HG02759 (cell line): Measurements from ENCODE around the gene RRBP1.

ENCODE experiments used
- ATAC-seq: cut with Tn5 transposase; IDR thresholded peaks from one replicate; pipeline ENCODE4 v1.9.1; 2021; ENCODE audit warnings: mild to moderate bottlenecking, moderate library complexity; ENCODE audit not compliant: unreplicated experiment

RRBP1 gene

DNA sequence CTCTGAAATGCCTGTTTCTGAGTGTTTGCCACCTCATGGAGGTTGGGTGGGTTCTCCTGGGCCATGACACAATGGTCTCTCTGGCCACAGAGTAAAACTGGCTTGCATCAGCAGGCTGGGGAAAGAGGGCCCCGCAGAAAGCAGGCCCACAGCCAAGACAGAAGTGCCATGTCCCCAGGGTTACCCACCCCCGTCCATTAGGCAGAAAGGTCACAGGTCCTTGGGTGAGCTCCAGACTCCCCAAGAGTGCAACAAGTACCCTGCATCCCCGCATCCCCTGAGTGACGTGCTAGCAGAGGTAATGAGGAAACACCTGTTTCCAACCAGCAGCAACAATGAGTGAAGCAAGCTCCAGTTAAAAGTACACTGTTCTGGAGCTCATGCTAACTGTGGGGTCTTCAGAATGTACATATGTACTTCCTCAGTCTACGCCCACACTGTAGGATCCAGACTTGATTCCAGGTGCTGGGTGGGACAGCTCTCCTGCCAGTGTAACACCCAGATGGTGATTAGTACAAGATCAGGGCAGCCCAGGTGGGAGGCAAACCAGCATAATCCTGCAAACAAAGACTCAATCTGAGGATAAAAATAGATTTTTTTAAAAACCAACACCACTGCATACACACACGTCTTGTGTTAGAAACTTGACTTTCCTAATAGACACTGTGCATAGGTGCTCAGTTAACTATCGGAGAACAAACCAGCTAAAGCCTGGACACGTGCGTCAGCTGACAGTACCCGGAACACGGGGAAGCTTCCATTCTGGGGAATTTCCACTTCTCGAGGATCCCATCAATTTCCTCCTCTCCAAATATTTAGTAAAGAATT lies 31.5 kb downstream of the RRBP1 start:
- no peak for ATAC-seq

DNA sequence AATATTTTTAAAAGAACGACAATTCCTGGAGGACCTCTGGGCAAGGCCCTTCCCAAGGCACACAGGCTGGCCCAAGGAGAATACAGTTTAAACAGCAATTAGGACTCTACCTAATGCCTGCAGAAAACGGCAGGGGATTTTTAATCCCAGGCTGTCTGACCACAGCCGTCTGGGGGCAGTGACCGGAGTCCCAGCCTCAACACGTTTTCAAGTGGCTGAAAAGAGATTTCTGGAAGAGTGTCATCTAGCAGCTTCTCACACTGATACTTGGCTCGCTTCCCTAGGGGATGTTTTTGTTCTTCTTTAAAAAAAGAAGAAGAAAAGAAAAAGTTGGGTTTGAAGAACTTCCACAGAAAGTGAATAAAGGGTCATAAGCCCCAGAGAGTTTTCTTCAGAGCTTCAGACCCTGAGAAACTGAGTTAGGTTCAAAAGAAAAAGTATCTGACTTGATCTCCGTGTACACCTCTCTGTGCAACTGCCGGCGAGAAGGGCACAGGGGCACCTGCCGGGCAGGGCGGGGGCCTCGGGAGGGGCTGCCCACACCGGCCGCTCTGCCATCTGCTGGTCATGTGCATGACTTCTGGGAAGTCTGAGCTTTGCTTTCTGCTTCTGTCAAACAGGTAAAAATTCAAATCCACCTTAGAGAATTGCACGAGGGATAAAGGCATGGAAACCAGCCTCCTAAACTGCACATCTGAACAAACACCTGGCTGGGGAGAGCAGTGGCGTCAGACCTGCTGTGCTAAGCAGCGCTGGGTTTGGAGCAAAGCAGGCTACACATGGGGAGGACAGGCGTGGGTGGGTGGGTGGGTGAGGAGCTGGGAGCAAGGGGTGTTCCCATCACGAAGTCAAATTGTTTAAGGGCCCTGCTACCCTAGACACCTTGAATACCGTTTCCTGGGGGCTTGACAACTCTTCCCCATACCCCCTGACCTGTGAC lies 33.0 kb downstream of the RRBP1 start:
- ATAC-seq = no peak

DNA sequence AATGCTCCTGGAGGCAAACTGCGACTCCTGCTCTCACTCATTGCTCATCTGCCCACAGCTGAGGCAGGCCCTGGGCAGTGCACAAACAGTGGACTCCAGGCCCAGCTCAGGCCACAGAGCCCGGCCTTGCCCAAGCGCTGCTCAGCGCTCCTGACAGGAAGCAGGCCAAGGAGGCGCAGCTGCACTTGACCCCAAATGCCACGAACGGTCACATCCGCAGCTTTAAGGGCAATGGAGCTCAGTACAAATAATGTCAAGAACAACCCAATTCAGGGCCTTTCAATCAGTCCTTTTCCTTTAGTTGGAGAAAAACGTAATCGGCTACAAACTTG lies 33.8 kb downstream of the RRBP1 start:
- no peak for ATAC-seq

DNA sequence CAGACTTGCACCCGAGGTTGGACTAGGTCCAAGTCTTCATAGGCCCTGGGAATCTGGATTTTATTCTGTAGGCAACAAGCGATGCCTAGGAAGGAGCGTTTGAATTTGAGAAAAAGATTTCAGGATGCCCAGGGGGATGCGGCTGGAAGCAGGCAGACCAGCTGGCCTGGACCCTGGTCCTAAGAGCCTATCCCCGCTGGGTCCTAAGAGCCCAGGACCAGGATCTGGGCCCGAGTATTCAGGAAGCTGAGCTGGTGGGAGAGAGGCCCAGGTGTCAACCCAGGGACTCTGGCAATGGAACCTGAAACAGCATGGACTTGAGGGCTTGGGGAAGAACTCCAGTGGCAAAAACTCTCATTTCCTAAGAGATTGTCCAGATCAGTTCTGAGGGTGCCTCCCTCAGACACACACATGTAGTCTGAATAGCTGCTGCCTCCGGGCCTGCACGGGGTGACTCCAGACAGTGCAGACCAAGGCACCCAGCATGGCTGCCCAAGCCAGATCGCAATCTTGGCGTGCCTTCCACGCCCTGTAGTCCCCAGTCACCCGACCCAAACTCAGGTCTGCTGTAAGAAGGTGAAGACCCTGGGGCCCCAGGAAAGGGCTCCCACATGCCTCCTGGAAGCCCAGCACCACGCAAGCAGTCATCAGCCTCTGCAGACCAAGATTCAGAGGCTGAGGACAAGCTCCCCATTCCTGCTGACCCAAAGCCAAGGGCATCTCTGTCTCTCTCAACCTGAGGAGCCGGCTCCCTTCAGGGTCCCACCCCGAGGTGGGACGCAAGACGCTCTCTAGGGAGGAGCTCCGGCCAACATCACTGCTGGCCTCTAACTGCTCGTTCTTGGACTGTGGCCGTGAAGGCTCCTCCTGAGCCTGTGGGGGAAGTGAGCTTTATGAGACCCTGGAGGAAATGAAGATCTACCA lies 34.4 kb downstream of the RRBP1 start:
- ATAC-seq = no peak

DNA sequence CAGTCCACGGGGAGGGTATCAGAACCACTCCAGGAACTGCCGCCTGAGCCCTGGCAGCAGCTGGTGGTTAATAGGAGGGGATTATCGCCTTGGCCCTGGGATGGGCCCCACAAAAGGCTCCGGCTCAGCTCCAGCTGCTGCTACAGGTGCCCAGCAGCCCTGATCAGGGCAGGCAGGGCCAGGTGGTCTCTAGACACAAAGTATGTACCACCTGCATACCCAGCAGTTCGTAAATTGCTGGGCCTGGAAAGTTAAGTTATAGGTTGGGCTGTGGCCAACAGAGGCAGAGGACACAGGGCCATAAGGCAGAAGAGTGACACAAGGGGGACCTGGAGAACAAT lies 35.1 kb downstream of the RRBP1 start:
- ATAC-seq = no peak

DNA sequence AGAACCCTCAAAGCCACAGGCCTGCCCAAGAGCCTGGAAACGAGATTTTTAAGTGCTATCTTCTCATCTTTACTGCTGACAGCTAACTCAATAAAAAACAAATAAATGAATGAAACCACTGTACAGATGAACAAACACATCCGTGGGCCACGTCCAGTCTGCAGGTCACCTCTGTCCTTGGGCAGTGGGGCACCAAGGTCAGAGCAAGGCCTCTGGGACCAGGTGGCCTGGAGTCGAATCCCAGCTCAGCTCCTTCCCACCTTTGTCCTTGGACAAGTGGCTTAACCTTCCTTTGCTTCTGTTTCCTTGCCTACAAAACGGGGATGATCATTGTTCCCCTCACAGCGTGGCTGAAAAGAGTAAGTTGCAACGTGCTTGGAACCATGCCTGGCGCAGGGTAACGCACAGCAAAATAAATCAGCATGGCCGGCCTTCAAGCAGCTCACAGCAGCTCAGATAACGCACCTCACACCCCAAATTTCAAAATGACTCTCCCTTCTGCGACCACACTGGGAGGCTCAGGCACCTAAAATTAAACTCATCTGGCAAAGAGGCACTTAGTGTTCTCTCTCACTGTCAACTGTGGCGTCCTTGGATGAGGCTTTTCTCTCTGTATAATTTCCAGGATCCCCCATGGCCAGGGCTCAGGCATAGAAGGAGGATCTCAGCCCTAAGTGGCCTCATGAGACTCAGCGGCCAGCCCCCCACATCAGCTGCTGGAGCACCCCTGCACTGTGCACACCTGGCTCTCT lies 35.7 kb downstream of the RRBP1 start:
- no peak for ATAC-seq

DNA sequence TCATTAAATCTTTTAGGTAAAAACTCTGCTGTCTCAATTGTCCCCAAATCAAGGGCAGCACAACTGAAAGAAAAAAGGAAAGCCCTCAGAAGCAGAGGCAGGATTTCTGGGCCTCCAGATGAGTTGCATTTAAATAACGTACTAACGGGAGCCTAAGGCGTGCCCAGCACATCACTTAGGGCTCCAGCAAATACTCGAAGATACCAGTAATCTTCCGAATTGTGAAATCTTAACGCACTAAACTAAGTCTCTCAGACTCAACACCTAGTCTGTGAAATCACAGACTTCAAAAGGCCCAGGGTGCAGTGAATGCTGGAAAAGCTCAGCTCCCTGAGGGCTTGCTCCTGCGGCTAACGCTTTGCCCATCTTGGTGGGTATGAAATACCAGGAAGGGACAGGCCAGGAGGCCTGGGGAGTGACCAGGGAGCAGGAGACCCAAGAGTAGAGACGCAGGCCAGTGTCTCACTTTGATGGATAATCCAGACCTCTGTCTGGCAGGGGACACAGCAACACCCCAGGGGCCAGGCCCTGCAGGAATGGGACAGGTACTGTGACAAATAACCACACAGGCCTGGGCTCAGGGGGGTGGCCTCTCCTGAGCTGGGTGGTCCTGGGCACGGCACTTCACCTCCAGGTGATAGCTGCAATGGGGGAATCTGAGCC lies 36.4 kb downstream of the RRBP1 start:
- no peak for ATAC-seq

DNA sequence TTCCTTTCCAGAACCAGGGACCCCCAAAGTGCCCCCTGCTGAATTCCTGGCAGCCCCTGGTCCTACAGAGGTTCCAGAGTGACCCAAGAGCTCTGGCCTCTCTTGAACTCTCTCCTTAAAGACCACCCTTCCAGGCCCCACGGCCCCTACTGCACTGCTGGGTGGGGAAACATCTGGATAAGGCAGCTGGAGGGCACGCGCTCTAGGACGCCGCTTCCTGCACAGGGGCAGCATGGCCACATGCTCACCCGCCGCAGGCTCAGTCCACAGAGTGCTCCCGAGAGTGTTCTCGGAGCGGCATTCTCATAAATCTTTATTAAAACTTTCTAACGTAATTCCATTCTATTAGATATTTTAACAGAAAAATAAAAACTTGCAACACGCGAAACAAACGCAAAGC lies 37.0 kb downstream of the RRBP1 start:
- ATAC-seq = no peak

DNA sequence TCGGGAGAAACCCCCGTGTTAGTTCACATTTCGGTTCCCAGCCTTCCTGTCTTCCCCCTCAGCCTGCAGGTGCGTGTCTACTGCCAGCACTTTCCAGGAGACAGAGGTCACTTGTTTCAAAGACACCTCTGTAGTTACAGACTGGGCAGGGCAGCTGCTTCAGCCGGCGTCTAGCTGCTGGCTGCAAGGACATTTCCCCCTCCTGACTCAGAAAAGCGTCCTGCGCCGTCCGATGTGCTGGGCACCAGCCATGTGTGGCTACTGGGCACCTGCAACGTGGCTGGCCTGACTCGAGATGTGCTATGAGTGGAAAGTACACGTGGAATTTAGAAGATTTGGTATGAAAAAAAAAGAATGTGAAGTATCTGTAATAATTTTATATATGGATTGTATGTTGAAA lies 37.6 kb downstream of the RRBP1 start:
- ATAC-seq = no peak

DNA sequence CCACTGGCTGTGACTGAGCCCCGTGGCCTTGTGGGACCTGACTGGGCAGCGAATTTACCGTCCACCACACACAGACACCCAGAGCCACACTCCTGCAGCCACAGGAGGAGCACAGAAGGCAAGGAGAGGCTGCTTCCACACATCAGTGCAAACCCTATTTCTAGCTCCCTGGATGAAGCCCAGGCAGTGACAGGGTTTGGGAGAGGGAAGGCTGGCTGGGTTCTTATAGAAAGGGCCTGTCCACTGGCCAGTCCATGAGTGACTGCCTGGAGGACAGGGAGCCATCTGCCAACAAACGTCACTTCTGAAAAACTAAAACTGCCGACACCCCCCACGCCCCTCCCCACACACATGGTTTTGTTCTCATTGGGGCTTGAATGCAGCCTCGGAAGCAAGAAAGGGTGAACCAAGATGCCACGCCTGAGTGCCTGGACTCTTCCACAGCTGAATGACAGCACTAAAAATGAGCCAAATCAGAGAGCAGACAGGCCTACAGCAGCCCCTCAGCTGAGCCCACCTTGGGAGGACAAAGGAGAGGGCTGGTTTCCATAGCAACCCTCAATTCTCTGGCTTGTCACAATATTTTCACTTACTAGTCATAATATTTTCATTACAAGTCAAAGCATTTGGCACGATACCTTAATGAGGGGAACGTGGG lies 38.4 kb downstream of the RRBP1 start:
- no peak for ATAC-seq

DNA sequence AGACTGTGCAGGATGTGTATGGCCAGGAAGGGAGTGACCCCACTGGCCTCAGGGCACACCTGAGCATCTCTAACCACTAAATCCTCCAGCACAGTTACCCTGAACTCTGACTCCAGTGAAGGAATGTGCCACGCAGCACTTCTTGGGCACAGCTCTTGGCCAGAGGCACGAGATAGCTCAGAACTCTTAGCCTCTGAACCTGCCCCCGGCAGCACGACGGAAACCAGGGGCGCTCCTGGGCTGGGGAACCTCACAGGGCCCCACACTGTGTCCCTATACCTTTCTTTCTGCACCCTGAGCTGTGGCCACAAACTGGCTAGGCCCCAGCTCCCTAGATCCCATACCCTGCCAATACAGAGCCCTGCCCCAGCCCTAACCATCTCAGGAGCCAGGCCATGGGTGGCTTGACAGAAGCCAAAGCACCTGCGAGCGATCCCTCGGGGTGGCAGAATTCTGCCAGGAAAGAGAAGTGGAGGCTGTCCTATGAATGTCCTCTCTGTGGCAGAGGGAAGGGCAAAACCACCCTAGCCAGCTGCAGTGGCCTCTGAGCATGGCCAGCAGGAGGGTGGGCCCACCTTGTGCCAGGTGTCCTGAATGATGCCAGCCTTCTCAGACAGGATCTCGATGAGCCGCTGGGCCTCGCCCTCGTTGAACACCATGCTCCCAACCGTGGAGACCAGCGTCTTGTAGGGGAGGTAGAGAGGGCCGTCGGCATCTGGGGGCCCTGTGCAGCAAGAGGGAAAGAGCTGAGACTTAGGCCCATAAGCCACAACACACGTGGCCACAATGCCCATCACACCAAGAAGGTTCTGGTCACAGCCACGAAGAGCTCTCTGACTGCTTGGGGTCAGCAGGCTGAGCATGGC lies 39.4 kb downstream of the RRBP1 start:
- no peak for ATAC-seq

DNA sequence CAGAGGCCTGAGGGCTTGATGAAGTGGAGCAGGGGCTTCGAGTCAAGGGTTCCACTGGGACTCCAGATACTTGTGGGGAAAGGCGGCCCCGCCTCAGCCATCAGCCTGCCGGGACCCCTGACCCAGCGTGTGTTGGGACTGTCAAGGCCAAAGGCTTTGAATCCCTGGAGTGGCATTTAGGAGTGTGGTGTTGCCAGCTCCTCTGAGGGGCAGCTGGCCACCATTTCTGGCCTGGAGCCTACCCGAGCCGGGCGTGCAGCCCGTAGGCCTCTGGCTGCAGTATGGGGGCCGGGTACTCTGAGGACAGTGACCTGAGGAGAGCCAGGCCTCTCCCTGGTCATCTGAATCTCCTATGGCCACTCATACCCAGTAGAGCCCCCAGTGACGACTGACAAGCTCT lies 40.0 kb downstream of the RRBP1 start:
- no peak for ATAC-seq

DNA sequence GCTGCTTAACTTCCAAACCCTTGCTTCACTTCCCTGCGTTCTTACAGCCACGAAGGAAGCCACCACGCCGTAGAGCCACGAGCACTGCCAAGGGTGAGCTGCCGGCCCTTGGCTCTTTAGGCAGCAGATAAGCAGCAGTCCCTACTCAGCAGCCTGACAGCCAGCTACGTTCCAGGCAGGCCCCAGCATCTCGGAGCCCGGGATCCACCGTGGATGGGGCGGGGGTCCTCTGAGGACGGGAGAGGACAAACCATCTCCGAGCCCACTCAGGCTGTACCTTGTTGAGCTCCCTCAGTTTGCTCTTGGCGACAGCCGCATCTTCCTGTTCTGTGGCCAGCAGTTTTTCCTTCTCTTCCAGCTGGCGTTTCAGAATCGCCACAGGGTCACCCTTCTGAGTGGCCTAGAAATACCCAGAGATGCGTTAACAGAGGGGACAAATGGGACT lies 40.5 kb downstream of the RRBP1 start:
- ATAC-seq = no peak

DNA sequence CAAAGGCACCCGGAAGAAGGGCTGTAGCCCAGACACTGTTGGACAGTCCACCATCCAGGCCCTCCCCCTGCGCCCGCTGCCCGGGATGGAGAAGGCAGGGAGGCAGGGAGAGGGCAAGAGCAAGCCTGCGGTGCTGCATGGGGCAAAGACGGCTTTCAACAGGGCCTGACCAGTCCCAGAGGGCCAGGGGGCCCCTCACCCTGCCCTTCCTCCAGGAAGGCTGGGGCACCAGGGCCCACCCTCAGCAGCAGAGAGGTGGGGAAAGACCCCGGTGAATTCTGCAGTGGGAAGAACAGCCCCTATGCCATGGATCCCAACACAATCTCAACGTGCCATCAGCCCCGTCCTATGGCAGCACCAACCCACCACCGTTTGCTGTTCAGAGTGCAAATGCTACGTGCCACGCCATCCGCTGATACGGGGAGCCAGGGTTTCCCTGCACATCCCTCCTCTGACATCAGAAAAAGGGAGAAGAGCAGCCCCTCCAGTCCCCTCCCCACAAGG lies 41.1 kb downstream of the RRBP1 start:
- ATAC-seq = no peak

DNA sequence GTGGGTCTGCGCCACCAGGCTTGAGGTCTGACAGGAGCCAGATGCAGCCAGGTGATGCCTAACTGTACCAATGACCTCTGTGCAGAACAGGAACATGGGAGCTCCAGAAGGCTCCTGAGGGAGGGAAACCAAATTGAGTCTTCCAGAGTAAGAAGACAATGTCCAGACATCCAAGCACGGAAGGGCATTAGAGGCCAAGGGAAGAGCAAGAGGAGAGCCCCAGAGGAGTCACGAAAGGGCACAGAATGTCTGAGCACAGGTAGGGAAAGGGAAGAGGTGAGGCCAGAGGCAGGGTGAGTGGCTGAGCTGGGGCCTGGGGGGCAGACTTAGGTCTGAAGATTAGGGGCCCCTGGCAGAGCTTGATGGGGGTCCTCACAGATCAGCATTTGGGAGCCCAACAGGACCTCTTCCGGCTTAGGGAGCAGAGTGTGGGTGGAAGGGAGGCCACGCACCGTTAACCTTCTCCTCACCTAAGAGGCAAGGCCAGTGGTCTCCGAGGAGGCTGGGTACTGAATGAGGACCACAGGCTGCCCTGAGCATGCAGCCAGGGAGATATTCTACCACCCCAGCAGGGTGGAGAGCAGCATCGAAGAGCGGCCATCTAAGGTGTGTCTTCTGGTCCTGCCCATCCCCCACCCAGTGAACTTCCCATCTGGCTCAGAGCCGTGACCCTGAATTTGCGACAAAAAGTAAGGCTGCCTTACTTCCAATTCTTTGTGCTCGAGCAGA lies 41.7 kb downstream of the RRBP1 start:
- no peak for ATAC-seq

DNA sequence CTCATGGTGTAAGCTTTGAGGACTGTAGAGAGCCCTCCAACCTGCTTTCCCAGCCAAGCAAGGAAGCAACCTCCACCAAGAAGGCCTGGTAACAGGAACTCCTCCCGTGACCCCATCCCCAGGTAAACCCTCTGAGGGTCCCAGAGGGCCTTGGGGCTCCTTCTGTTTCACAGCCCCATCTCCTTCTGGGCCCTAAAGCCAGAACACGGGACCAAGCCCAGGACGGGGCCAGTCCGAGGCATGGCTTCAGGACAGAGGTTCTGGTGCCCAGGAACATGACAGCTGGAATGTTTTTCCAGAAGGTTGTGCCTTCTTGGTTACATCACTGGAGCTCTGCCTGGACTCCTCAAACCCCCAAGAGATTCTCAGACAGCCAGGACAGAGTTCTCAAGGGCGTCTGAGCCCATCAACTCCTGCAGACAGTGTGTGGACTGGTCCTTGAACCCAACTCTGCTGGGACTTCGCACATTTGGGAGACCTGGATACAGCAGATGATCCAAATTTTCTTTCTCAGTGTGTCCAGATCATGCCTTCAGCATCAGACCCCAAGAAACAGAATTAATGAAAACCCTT lies 43.1 kb downstream of the RRBP1 start:
- no peak for ATAC-seq

DNA sequence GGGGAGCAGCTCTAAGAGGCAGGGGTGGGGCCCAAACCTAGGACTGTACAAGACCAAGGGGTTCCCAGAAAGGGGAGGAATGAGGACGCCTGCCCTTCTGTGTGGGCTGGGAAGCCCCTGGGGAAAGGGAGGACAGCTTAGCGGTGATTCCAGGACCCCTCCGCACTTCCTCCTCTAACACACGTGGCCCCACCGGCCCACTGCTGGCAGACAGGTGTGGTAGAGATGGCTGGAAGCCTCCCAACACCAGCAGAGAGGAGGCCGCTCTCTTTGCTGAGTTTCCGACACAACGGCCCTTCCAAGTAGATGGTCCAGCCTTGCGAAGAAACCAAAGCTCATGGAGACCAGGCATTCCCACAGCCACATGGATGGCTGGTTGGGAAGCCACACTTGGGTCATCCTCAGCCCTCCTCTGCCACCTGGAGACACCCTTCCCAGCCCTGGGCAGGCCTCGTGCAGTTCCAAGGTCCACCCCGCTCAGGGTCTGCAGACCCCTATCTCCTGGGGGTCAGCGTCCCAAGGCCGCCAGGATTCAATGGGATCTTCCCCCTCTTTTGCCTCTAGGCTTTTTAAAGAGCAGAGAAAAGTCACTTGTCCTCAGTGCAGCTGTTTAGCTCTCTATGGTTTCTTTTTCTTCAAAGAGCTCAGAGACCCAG lies 43.9 kb downstream of the RRBP1 start:
- ATAC-seq = no peak
